Neural cell (in vitro differentiated cells): ENCODE data around the gene SPATA13. TPM values are rescaled to one million over a fixed set of nuclear protein-coding genes. Genes with fewer than 3 reads are reported as not detected.
"Not testable (repeated sequence)": the region's sequence is repeated elsewhere in the genome, so short reads cannot be mapped to it uniquely, and the experiment has no call there.

Experiments used
- H2AFZ ChIP-seq: fragments of 200-600, 300-800 bp; sonication (generic), shearing (Covaris generic); 2 replicates; pipeline ENCODE4 v1.6.0; 2014; ENCODE audit warnings: low read depth, mild to moderate bottlenecking, antibody characterized with exemption, low read length, moderate library complexity
- H3F3A ChIP-seq: fragments of 200-600 bp; shearing (Covaris generic); 2 replicates; pipeline ENCODE4 v1.6.1; 2016; ENCODE audit warnings: mild to moderate bottlenecking, moderate library complexity, mixed read lengths, antibody characterized with exemption, low read length; ENCODE audit not compliant: insufficient read depth, poor library complexity, severe bottlenecking
- H3K27ac ChIP-seq: fragments of 200-600, 300-800 bp; sonication (generic), shearing (Covaris generic); 2 replicates; pipeline ENCODE4 v1.5.1; 2014; ENCODE audit warnings: mild to moderate bottlenecking, low read length, moderate library complexity
- H3K27me3 ChIP-seq: fragments of 300-800, 200-600 bp; sonication (generic), shearing (Covaris generic); 2 replicates; pipeline ENCODE4 v1.6.0; 2014; ENCODE audit warnings: mild to moderate bottlenecking, low read depth, low read length, moderate library complexity; ENCODE audit not compliant: insufficient read depth
- H3K36me3 ChIP-seq: fragments of 300-800, 200-600 bp; sonication (generic), shearing (Covaris generic); 2 replicates; pipeline ENCODE4 v1.5.1; 2014; ENCODE audit warnings: mild to moderate bottlenecking, antibody characterized with exemption, low read length, moderate library complexity; ENCODE audit not compliant: insufficient read depth
- H3K4me2 ChIP-seq: fragments of 300-800, 200-600 bp; sonication (generic), shearing (Covaris generic); 2 replicates; pipeline ENCODE4 v1.6.0; 2014; ENCODE audit warnings: mild to moderate bottlenecking, low read length
- H3K4me3 ChIP-seq: fragments of 300-800, 200-600 bp; sonication (generic), shearing (Covaris generic); 2 replicates; pipeline ENCODE4 v1.5.1; 2014; ENCODE audit warnings: mild to moderate bottlenecking, low read length, moderate library complexity
- H3K79me2 ChIP-seq: fragments of 200-600 bp; shearing (Covaris generic); replicated peaks from 2 replicates; pipeline ENCODE4 v1.6.0; 2014; ENCODE audit warnings: mild to moderate bottlenecking, low read length, moderate library complexity; ENCODE audit not compliant: insufficient read depth
- H3K9ac ChIP-seq: fragments of 300-800, 200-600 bp; sonication (generic), shearing (Covaris generic); 2 replicates; pipeline ENCODE4 v1.6.1; 2016; ENCODE audit warnings: mild to moderate bottlenecking, low read length, mixed read lengths
- H3K9me2 ChIP-seq: fragments of 200-600 bp; shearing (Covaris generic); 2 replicates; pipeline ENCODE4 v1.6.1; 2016; ENCODE audit warnings: mild to moderate bottlenecking, low read length, mixed read lengths; ENCODE audit not compliant: insufficient read depth
- H3K9me3 ChIP-seq: fragments of 200-600, 300-800 bp; sonication (generic), shearing (Covaris generic); 2 replicates; pipeline ENCODE4 v1.6.1; 2016; ENCODE audit warnings: mild to moderate bottlenecking, mixed run types, low read length, moderate library complexity, mixed read lengths
- H4K20me1 ChIP-seq: fragments of 200-600 bp; shearing (Covaris generic); 2 replicates; pipeline ENCODE4 v1.6.1; 2016; ENCODE audit warnings: mild to moderate bottlenecking, mixed run types; ENCODE audit not compliant: insufficient read depth
- EP300 ChIP-seq: fragments of 450-650 bp; conservative IDR thresholded peaks from 2 replicates; pipeline ENCODE4 v1.6.1; 2014; ENCODE audit warnings: antibody characterized with exemption, mild to moderate bottlenecking, moderate library complexity; ENCODE audit not compliant: poor library complexity, severe bottlenecking
- EZH2 ChIP-seq: fragments of 200-600, 300-800 bp; shearing (Covaris generic), sonication (generic); IDR thresholded peaks from 2 replicates; pipeline ENCODE4 v1.6.1; 2014; ENCODE audit warnings: antibody characterized with exemption, low read length, borderline replicate concordance, mild to moderate bottlenecking; ENCODE audit not compliant: insufficient read depth, poor library complexity, severe bottlenecking
- MXI1 ChIP-seq: fragments of 450-650 bp; conservative IDR thresholded peaks from 2 replicates; pipeline ENCODE4 v1.6.1; 2014; ENCODE audit warnings: antibody characterized with exemption, mild to moderate bottlenecking; ENCODE audit not compliant: poor library complexity, severe bottlenecking
- POLR2AphosphoS5 ChIP-seq: IDR thresholded peaks from 2 replicates; pipeline ENCODE4 v1.6.1; 2012
- RAD21 ChIP-seq: fragments of 450-650 bp; conservative IDR thresholded peaks from 2 replicates; pipeline ENCODE4 v1.6.1; 2014; ENCODE audit warnings: antibody characterized with exemption, mild to moderate bottlenecking, moderate library complexity
- SMC3 ChIP-seq: fragments of 450-650 bp; conservative IDR thresholded peaks from 2 replicates; pipeline ENCODE4 v1.6.1; 2014; ENCODE audit warnings: antibody characterized with exemption, mild to moderate bottlenecking, moderate library complexity; ENCODE audit not compliant: poor library complexity
- TAF1 ChIP-seq: IDR thresholded peaks from 2 replicates; pipeline ENCODE4 v1.6.1; 2012; ENCODE audit warnings: low read depth
- polyA plus RNA-seq: library from polyadenylated mRNA; depleted of rRNA; stranded (reverse); fragments of >200 nt; gene quantifications from 2 replicates; pipeline ENCODE4 v1.2.3, GENCODE V29; 2014
- TF ChIP-seq, protein P1 (sequence below): fragments of 450-650 bp; IDR thresholded peaks from 2 replicates; pipeline ENCODE4 v1.5.1; 2014; ENCODE audit warnings: antibody characterized with exemption, mild to moderate bottlenecking, moderate library complexity; ENCODE audit not compliant: poor library complexity, severe bottlenecking
- TF ChIP-seq, protein P2 (sequence below): IDR thresholded peaks from 2 replicates; pipeline ENCODE4 v1.6.1; 2012; ENCODE audit warnings: borderline replicate concordance

Gene SPATA13
- polyA plus RNA-seq, 1 donor from 2014 or later: 15.5 TPM

DNA sequence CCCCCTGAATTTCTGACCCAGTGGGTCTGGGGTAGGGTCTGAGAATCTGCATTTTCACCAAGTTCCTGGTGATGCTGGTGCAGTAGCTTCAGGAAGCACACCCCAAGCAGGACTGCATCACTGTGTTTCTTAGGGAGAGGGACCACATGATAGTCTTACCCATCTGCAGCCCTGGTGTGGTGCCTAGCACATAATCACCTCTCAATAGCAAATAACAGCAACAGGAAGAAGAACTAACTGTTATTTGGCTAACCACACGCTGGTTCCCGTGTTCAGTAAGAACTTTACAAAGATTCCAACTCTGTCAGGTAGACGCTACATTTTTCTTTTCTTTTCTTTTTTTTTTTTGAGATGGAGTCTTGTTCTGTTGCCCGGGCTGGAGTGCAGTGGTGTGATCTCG lies 41.9 kb upstream of the SPATA13 start:
- no peak for TF ChIP-seq SMC3
- no peak for TF ChIP-seq RAD21
- no peak for TF ChIP-seq EP300
- TF ChIP-seq, protein P1, sequence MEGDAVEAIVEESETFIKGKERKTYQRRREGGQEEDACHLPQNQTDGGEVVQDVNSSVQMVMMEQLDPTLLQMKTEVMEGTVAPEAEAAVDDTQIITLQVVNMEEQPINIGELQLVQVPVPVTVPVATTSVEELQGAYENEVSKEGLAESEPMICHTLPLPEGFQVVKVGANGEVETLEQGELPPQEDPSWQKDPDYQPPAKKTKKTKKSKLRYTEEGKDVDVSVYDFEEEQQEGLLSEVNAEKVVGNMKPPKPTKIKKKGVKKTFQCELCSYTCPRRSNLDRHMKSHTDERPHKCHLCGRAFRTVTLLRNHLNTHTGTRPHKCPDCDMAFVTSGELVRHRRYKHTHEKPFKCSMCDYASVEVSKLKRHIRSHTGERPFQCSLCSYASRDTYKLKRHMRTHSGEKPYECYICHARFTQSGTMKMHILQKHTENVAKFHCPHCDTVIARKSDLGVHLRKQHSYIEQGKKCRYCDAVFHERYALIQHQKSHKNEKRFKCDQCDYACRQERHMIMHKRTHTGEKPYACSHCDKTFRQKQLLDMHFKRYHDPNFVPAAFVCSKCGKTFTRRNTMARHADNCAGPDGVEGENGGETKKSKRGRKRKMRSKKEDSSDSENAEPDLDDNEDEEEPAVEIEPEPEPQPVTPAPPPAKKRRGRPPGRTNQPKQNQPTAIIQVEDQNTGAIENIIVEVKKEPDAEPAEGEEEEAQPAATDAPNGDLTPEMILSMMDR: no peak
- no peak for TF ChIP-seq POLR2AphosphoS5
- no peak for TF ChIP-seq MXI1
- no peaks in the 10 kb centered on the region for H3K36me3 ChIP-seq
- H3K4me3 ChIP-seq: no peak overlapping the region
- no peaks in the 10 kb centered on the region for H3K9me2 ChIP-seq
- H3K27ac ChIP-seq: no peak overlapping the region
- no peaks in the 10 kb centered on the region for H3K27me3 ChIP-seq
- H2AFZ ChIP-seq: no peak overlapping the region
- no peak overlapping the region for H3K4me2 ChIP-seq
- no peaks in the 10 kb centered on the region for H3K9me3 ChIP-seq
- no peak overlapping the region for H3K9ac ChIP-seq
- no peaks in the 10 kb centered on the region for H4K20me1 ChIP-seq
- H3K79me2 ChIP-seq: no peaks in the 10 kb centered on the region
- H3F3A ChIP-seq: no peaks in the 10 kb centered on the region

DNA sequence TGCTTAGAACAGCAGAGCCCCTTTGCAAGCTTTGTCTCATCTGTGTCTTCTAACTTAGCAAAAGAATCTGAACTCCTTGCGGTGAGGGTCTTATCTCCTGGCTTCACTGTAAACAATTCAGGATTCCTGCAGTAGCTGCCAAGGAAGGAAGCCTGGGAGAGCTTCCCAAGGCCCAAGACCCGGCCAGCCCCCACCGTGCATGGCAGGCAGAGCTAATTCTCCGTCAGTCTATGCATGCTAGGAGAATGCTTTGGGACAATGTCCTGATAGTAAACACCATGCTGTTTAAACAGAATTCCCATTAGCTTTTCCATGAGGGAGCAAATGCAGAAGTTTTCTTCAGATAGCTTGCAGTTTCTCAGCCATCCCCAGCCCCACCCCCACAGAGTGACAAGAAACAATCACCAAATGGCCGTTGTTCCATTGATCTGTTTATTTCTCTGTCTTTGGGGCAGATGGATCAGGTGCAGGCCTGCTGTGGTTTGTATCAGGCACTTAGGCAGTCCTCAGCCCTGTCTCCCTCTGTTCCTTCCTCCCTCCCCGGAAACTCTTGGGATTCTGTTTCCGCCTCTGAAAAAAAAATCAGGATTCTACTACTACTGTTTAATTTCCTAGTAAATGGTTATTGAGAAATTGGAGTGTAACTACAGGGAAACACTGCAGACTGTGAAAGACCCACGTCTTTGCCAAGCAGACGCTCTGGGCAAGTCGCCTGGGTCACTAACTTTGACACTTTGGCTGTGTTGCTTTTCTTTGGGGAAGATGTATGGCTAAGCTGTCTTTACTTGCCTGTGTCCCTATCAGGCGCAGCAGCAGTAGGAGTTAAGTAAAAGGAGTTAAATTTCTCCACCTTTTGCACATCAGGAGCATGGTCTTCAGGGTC lies 40.7 kb upstream of the SPATA13 start:
- Histone ChIP-seq H3K79me2 (no peaks in the 10 kb centered on the region), H3K4me3 (no peak overlapping the region), H3F3A (no peaks in the 10 kb centered on the region), H3K27ac (no peak overlapping the region), H2AFZ (no peak overlapping the region), H3K36me3 (no peaks in the 10 kb centered on the region), H3K9ac (no peak overlapping the region), H4K20me1 (no peaks in the 10 kb centered on the region), H3K9me3 (no peaks in the 10 kb centered on the region), H3K4me2 (no peak overlapping the region), H3K27me3 (no peaks in the 10 kb centered on the region), H3K9me2 (no peaks in the 10 kb centered on the region)
- no peak for TF ChIP-seq TAF1
- TF ChIP-seq EP300: no peak
- no peak for TF ChIP-seq EZH2
- TF ChIP-seq, protein P2, sequence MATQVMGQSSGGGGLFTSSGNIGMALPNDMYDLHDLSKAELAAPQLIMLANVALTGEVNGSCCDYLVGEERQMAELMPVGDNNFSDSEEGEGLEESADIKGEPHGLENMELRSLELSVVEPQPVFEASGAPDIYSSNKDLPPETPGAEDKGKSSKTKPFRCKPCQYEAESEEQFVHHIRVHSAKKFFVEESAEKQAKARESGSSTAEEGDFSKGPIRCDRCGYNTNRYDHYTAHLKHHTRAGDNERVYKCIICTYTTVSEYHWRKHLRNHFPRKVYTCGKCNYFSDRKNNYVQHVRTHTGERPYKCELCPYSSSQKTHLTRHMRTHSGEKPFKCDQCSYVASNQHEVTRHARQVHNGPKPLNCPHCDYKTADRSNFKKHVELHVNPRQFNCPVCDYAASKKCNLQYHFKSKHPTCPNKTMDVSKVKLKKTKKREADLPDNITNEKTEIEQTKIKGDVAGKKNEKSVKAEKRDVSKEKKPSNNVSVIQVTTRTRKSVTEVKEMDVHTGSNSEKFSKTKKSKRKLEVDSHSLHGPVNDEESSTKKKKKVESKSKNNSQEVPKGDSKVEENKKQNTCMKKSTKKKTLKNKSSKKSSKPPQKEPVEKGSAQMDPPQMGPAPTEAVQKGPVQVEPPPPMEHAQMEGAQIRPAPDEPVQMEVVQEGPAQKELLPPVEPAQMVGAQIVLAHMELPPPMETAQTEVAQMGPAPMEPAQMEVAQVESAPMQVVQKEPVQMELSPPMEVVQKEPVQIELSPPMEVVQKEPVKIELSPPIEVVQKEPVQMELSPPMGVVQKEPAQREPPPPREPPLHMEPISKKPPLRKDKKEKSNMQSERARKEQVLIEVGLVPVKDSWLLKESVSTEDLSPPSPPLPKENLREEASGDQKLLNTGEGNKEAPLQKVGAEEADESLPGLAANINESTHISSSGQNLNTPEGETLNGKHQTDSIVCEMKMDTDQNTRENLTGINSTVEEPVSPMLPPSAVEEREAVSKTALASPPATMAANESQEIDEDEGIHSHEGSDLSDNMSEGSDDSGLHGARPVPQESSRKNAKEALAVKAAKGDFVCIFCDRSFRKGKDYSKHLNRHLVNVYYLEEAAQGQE: no peak
- TF ChIP-seq SMC3: no peak
- no peak for TF ChIP-seq MXI1
- no peak for TF ChIP-seq POLR2AphosphoS5

DNA sequence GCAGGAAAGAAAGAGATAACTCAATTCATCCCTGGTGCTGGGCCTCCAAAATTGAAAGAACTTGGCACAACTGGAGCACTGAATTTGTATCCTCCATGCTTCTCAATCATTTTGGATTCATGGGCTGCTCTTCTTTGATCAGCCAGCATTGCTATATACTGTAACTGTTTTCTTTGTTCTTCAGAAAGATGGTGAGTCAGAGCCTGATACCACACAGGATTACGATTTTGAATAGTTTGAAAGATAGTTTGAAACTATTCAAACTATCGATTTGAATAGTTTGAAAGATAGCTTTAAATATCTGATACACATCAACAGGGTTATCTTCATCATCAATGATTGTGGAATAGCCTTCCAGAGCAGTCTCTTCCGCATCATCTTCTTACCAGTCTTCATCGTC lies 38.5 kb upstream of the SPATA13 start:
- H3K27ac ChIP-seq, H3K36me3 ChIP-seq, H4K20me1 ChIP-seq, H3K27me3 ChIP-seq, H3K9ac ChIP-seq, H2AFZ ChIP-seq, H3K9me3 ChIP-seq, H3K4me2 ChIP-seq, H3F3A ChIP-seq, H3K9me2 ChIP-seq, H3K79me2 ChIP-seq: not testable (repeated sequence)
- peak overlapping the region; percentile 32 for H3K4me3 ChIP-seq
